ENCODE measurements around the gene KCNA1. TPM values are rescaled to one million over a fixed set of nuclear protein-coding genes. Genes with fewer than 3 reads are reported as not detected.

KCNA1 gene
- total RNA-seq (2014; rRNA removed; shearing (Covaris generic); ENCODE audit: low replicate concordance): 0.25 TPM in 1 of 2 replicates, not detected in the other

DNA sequence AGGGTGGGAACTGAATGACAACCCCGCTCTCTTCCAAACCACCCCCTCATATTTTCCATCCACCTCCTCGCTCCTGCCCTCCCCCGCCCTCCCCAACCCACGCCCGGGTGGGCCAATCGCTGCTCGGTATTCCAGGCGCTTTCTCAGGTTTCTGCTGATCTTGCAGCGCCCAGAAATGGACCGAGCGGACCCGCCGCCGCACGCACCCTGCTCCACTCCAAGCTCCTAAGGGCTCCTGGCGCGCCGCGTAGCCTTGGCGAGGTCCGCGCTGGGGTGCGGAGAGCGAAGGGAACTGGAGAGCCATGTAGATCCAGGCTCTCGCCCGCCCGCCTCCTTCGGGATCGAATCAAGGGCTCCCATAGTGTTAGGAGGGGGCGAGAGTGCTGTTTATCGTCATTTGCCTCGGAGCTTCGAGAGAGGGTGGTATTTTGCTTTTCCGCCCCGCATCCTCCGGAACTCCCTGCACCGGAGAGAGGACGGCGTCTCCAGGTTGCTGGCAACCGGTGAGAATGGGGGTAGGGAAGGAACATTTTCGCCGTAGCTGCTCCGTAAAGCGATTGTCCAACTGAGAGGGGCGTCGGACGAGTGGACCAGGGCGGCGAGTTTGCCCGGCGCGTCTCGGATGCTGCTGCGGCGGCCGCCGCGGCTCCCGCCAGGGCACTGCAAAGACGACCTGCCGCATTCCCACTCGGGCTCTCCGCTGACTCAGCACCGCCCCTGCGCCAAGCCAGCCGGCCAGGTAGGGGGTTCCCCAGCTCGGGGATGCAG, at the start of gene KCNA1:
Gene KCNA1, plus strand, starts transcription at position 172 of the 768 bp plus-strand sequence. CDS start 1,474 bp downstream, outside the sequence.
- Histone ChIP-seq H3K27me3 (ENCODE audit: low read length) (no peaks in the 10 kb centered on the region), H2AFZ (ENCODE audit: low read length) (no peak within 1 kb of the TSS), H3K9me2 (replicated peaks; ENCODE audit: insufficient read depth, low read length) (no peaks in the 10 kb centered on the region), H3K36me3 (ENCODE audit: insufficient read depth, low read length) (no peaks in the 10 kb centered on the region), H3K4me3 (ENCODE audit: low read length) (no peak within 1 kb of the TSS), H3K79me2 (ENCODE audit: low read length) (no peaks in the 10 kb centered on the region), H3K27ac (ENCODE audit: low read length) (no peak within 1 kb of the TSS), H3K9me3 (ENCODE audit: low read length) (no peaks in the 10 kb centered on the region), H3K9ac (ENCODE audit: low read length) (no peak within 1 kb of the TSS), H4K20me1 (ENCODE audit: insufficient read depth, low read depth, low read length) (no peaks in the 10 kb centered on the region), H3K4me1 (ENCODE audit: low read length) (no peaks in the 10 kb centered on the region), H3K4me2 (ENCODE audit: low read depth, low read length, poor library complexity, severe bottlenecking) (no peak within 1 kb of the TSS)
- no peak for DNase-seq

GRCh38 chr12:4860741-4861140, 49.0 kb upstream of the KCNA1 start:
- H3K4me2 ChIP-seq (ENCODE audit: low read depth, low read length, poor library complexity, severe bottlenecking): no peak overlapping the region
- no peaks in the 10 kb centered on the region for H4K20me1 ChIP-seq (ENCODE audit: insufficient read depth, low read depth, low read length)
- no peaks in the 10 kb centered on the region for H3K36me3 ChIP-seq (ENCODE audit: insufficient read depth, low read length)
- no peak overlapping the region for H3K4me3 ChIP-seq (ENCODE audit: low read length)
- DNase-seq: no peak
- H3K79me2 ChIP-seq (ENCODE audit: low read length): no peaks in the 10 kb centered on the region
- no peak overlapping the region for H3K9ac ChIP-seq (ENCODE audit: low read length)
- no peaks in the 10 kb centered on the region for H3K9me2 ChIP-seq (replicated peaks; ENCODE audit: insufficient read depth, low read length)
- H3K27me3 ChIP-seq (ENCODE audit: low read length): no peaks in the 10 kb centered on the region
- no peaks in the 10 kb centered on the region for H3K9me3 ChIP-seq (ENCODE audit: low read length)
- no peak overlapping the region for H2AFZ ChIP-seq (ENCODE audit: low read length)
- no peaks in the 10 kb centered on the region for H3K4me1 ChIP-seq (ENCODE audit: low read length)
- H3K27ac ChIP-seq (ENCODE audit: low read length): no peak overlapping the region

DNA sequence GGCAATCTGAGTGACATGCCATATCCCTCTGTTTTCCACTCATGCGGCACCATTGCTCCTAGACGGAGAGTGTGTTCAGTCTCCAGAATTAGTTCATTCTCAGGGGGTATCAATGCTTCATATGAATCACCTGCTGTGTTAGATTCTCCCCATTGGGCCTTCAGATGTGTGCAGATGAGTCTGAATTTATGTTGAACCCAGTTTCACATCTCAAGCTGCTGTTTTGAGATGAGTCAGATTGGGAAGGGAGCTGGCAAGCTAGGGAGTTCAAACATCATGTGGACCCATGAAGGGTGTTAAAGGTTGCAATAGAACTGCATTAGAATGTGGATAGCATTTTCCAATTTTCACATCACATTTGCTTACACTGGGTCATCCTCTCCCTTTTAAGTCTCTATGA, 46.9 kb upstream of the KCNA1 start:
- H2AFZ ChIP-seq (ENCODE audit: low read length): no peak overlapping the region
- no peak overlapping the region for H3K4me2 ChIP-seq (ENCODE audit: low read depth, low read length, poor library complexity, severe bottlenecking)
- H4K20me1 ChIP-seq (ENCODE audit: insufficient read depth, low read depth, low read length): no peaks in the 10 kb centered on the region
- H3K9me2 ChIP-seq (replicated peaks; ENCODE audit: insufficient read depth, low read length): no peaks in the 10 kb centered on the region
- H3K79me2 ChIP-seq (ENCODE audit: low read length): no peaks in the 10 kb centered on the region
- no peak overlapping the region for H3K27ac ChIP-seq (ENCODE audit: low read length)
- no peak for DNase-seq
- no peak overlapping the region for H3K9ac ChIP-seq (ENCODE audit: low read length)
- H3K36me3 ChIP-seq (ENCODE audit: insufficient read depth, low read length): no peaks in the 10 kb centered on the region
- H3K27me3 ChIP-seq (ENCODE audit: low read length): no peaks in the 10 kb centered on the region
- H3K4me3 ChIP-seq (ENCODE audit: low read length): no peak overlapping the region
- no peaks in the 10 kb centered on the region for H3K4me1 ChIP-seq (ENCODE audit: low read length)
- H3K9me3 ChIP-seq (ENCODE audit: low read length): no peaks in the 10 kb centered on the region

- Histone ChIP-seq H3K27me3 (ENCODE audit: low read length) (no peaks in the 10 kb centered on the region), H3K9me3 (ENCODE audit: low read length) (no peaks in the 10 kb centered on the region), H3K4me1 (ENCODE audit: low read length) (no peaks in the 10 kb centered on the region), H3K4me3 (ENCODE audit: low read length) (no peak overlapping the region), H3K9ac (ENCODE audit: low read length) (no peak overlapping the region), H4K20me1 (ENCODE audit: insufficient read depth, low read depth, low read length) (no peaks in the 10 kb centered on the region), H3K9me2 (replicated peaks; ENCODE audit: insufficient read depth, low read length) (no peaks in the 10 kb centered on the region), H3K79me2 (ENCODE audit: low read length) (no peaks in the 10 kb centered on the region), H3K36me3 (ENCODE audit: insufficient read depth, low read length) (no peaks in the 10 kb centered on the region), H3K27ac (ENCODE audit: low read length) (no peak overlapping the region), H3K4me2 (ENCODE audit: low read depth, low read length, poor library complexity, severe bottlenecking) (no peak overlapping the region), H2AFZ (ENCODE audit: low read length) (no peak overlapping the region)
- no peak for DNase-seq
Observed at GRCh38 chr12:4864575-4864974, 45.1 kb upstream of the KCNA1 start.

DNA sequence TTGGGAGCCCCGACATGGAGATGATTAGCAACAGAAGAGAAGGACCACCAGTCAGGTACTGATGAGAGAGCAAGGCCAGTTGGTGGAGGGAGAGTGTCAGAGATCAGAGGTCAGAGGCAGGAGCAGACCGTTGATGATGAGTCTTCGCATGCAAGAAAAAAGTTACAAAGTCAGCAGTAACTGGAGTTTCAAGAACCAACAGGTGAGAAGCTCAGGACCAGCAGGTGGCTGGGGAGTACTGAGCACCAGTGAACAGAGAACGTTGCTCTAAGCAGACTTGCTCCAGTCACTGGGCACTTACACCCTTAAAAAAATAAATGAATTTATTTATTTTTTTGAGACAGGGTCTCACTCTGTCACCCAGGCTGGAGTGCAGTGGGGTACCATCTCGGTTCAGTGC, 44.5 kb upstream of the KCNA1 start:
- Histone ChIP-seq H3K27me3 (ENCODE audit: low read length) (no peaks in the 10 kb centered on the region), H3K36me3 (ENCODE audit: insufficient read depth, low read length) (no peaks in the 10 kb centered on the region), H3K4me1 (ENCODE audit: low read length) (no peaks in the 10 kb centered on the region), H3K27ac (ENCODE audit: low read length) (no peak overlapping the region), H3K9me3 (ENCODE audit: low read length) (no peaks in the 10 kb centered on the region), H3K9ac (ENCODE audit: low read length) (no peak overlapping the region), H3K4me3 (ENCODE audit: low read length) (no peak overlapping the region), H3K4me2 (ENCODE audit: low read depth, low read length, poor library complexity, severe bottlenecking) (no peak overlapping the region), H2AFZ (ENCODE audit: low read length) (no peak overlapping the region), H4K20me1 (ENCODE audit: insufficient read depth, low read depth, low read length) (no peaks in the 10 kb centered on the region), H3K9me2 (replicated peaks; ENCODE audit: insufficient read depth, low read length) (no peaks in the 10 kb centered on the region), H3K79me2 (ENCODE audit: low read length) (no peaks in the 10 kb centered on the region)
- DNase-seq: no peak

GRCh38 chr12:4866299-4866698, 43.4 kb upstream of the KCNA1 start:
- H3K27ac ChIP-seq (ENCODE audit: low read length): no peak overlapping the region
- H3K4me2 ChIP-seq (ENCODE audit: low read depth, low read length, poor library complexity, severe bottlenecking): no peak overlapping the region
- no peaks in the 10 kb centered on the region for H3K36me3 ChIP-seq (ENCODE audit: insufficient read depth, low read length)
- H3K9me3 ChIP-seq (ENCODE audit: low read length): no peaks in the 10 kb centered on the region
- no peak overlapping the region for H3K9ac ChIP-seq (ENCODE audit: low read length)
- H3K27me3 ChIP-seq (ENCODE audit: low read length): no peaks in the 10 kb centered on the region
- no peaks in the 10 kb centered on the region; the same call in 1 of the 2 replicates for H4K20me1 ChIP-seq (ENCODE audit: insufficient read depth, low read depth, low read length)
- H3K9me2 ChIP-seq (replicated peaks; ENCODE audit: insufficient read depth, low read length): no peaks in the 10 kb centered on the region
- no peak for DNase-seq
- H3K4me1 ChIP-seq (ENCODE audit: low read length): no peaks in the 10 kb centered on the region
- no peak overlapping the region for H2AFZ ChIP-seq (ENCODE audit: low read length)
- H3K79me2 ChIP-seq (ENCODE audit: low read length): no peaks in the 10 kb centered on the region
- no peak overlapping the region for H3K4me3 ChIP-seq (ENCODE audit: low read length)

DNA sequence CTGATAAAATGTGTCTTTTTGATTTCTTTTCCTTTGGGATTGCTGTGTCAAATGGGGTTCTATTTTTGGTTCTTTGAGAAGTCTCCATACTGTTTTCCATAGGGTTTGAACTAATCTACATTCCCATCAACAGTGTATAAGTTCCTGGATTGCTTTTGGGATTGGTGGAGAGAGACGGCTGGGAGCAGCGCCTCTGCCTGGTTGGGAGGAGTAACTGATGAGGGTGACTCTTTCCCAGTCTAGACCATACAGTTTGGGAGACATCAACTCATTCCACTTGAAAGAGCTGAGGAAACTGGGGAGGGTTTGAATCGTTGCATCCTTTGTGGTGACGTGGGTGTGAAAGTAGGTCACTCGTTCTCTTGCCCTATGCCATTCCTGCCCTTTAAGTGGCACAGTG, 42.3 kb upstream of the KCNA1 start:
- Histone ChIP-seq H3K9ac (ENCODE audit: low read length) (no peak overlapping the region), H3K4me3 (ENCODE audit: low read length) (no peak overlapping the region), H3K79me2 (ENCODE audit: low read length) (no peaks in the 10 kb centered on the region), H3K9me3 (ENCODE audit: low read length) (no peaks in the 10 kb centered on the region), H3K36me3 (ENCODE audit: insufficient read depth, low read length) (no peaks in the 10 kb centered on the region), H3K27ac (ENCODE audit: low read length) (no peak overlapping the region), H3K9me2 (replicated peaks; ENCODE audit: insufficient read depth, low read length) (no peaks in the 10 kb centered on the region), H3K4me2 (ENCODE audit: low read depth, low read length, poor library complexity, severe bottlenecking) (no peak overlapping the region), H4K20me1 (ENCODE audit: insufficient read depth, low read depth, low read length) (no peaks in the 10 kb centered on the region; the same call in 1 of the 2 replicates), H3K4me1 (ENCODE audit: low read length) (no peaks in the 10 kb centered on the region), H2AFZ (ENCODE audit: low read length) (no peak overlapping the region), H3K27me3 (ENCODE audit: low read length) (no peaks in the 10 kb centered on the region)
- no peak for DNase-seq

GRCh38 chr12:4870423-4870822, 39.3 kb upstream of the KCNA1 start:
- H3K9me3 ChIP-seq (ENCODE audit: low read length): no peaks in the 10 kb centered on the region
- no peaks in the 10 kb centered on the region for H3K36me3 ChIP-seq (ENCODE audit: insufficient read depth, low read length)
- no peaks in the 10 kb centered on the region for H3K4me1 ChIP-seq (ENCODE audit: low read length)
- no peak overlapping the region for H3K4me2 ChIP-seq (ENCODE audit: low read depth, low read length, poor library complexity, severe bottlenecking)
- H3K27ac ChIP-seq (ENCODE audit: low read length): no peak overlapping the region
- no peaks in the 10 kb centered on the region for H3K27me3 ChIP-seq (ENCODE audit: low read length)
- no peak overlapping the region for H3K9ac ChIP-seq (ENCODE audit: low read length)
- no peaks in the 10 kb centered on the region for H3K9me2 ChIP-seq (replicated peaks; ENCODE audit: insufficient read depth, low read length)
- no peak overlapping the region for H2AFZ ChIP-seq (ENCODE audit: low read length)
- H3K79me2 ChIP-seq (ENCODE audit: low read length): no peaks in the 10 kb centered on the region
- H3K4me3 ChIP-seq (ENCODE audit: low read length): no peak overlapping the region
- H4K20me1 ChIP-seq (ENCODE audit: insufficient read depth, low read depth, low read length): no peaks in the 10 kb centered on the region; the same call in 1 of the 2 replicates
- no peak for DNase-seq
